ENCODE results near the gene NECTIN1. TPM values are rescaled to one million over a fixed set of nuclear protein-coding genes. Genes with fewer than 3 reads are reported as not detected.

NECTIN1 gene
- total and polyA plus RNA-seq, 2 of the 13 experiments (the other 11 are each of a cell fraction or from before 2014, with no cell fraction given): 3.9 to 7.3 TPM

GRCh38 chr11:119745112-119745511, 16.1 kb upstream of the NECTIN1 start:
- H3K27ac ChIP-seq (ENCODE audit: extremely low read length, insufficient read depth, low read length): no peak overlapping the region
- WGBS (ENCODE audit: low lambda C conversion rate): 0% methylated on average over 3 of the region's 5 CpGs
- no peak overlapping the region for H2AFZ ChIP-seq (ENCODE audit: low read length)
- intact Hi-C loops (cut with micrococcal nuclease; ENCODE audit: unreplicated experiment): no loop called here
- FAIRE-seq: no peak
- peaks cover 8% of the 10 kb centered on the region for H3K4me1 ChIP-seq (ENCODE audit: insufficient read depth, low read length)
- no peaks in the 10 kb centered on the region for H3K36me3 ChIP-seq (replicated peaks in 1 of 2; ENCODE audit: control insufficient read depth in 1 of 2, insufficient read depth in 2 of 2, low read length in 2 of 2)
- DNase-seq (ENCODE audit: low spot score): no peak
- no peak for ATAC-seq
- no peak overlapping the region for H3K9ac ChIP-seq (ENCODE audit: insufficient read depth, low read depth, low read length)
- no peak overlapping the region for H3K4me3 ChIP-seq (replicated peaks in 1 of 3; ENCODE audit: insufficient read depth in 1 of 3, low read depth in 2 of 3, low read length in 3 of 3)
- POLR2A ChIA-PET: no interaction called here
- H3K27me3 ChIP-seq (ENCODE audit: control insufficient read depth in 1 of 2, insufficient read depth in 2 of 2, low read length in 2 of 2): peaks cover 12 to 63% of the 10 kb centered on the region in 2 experiments; a peak in 4 of 5 replicates
- H3K4me2 ChIP-seq (ENCODE audit: low read depth, low read length): no peak overlapping the region
- BruUV-seq (replicated peaks): no TSS peak
- no peak for TF ChIP-seq RBM39 (IDR thresholded peaks at IDR 0.05; ENCODE audit: low read depth, low read length, poor library complexity, severe bottlenecking)
- TF ChIP-seq ZNF501 (CRISPR knock-in tag; IDR thresholded peaks at IDR 0.05): no peak
- TF ChIP-seq ZNF577 (CRISPR knock-in tag; IDR thresholded peaks at IDR 0.05; ENCODE audit: borderline replicate concordance, low read depth): no peak
- no peak for TF ChIP-seq SKIL (CRISPR knock-in tag; IDR thresholded peaks at IDR 0.05; ENCODE audit: borderline replicate concordance)
- no peak for TF ChIP-seq ZFP36L2 (CRISPR knock-in tag; IDR thresholded peaks at IDR 0.05)
- TF ChIP-seq ZNF713 (CRISPR knock-in tag; IDR thresholded peaks at IDR 0.05): no peak
- no peak for TF ChIP-seq ZNF614 (CRISPR knock-in tag; IDR thresholded peaks at IDR 0.05; ENCODE audit: borderline replicate concordance)
- CTCF ChIA-PET (ENCODE audit: low intra/inter-chr PET ratio, low total read pairs): no interaction called here
- H3K79me2 ChIP-seq (ENCODE audit: insufficient read depth, low read length): no peaks in the 10 kb centered on the region
- peaks cover 2% of the 10 kb centered on the region; the same call in 1 of the 2 replicates for H4K20me1 ChIP-seq (ENCODE audit: insufficient read depth, low read length)
- no peaks in the 10 kb centered on the region for H3K9me3 ChIP-seq (ENCODE audit: low read length)
- in situ Hi-C loops (cut with HindIII; ENCODE audit: extremely low pct_ligation_motif_present, low pct_unique_long_range_greater_than_20kb): no loop called here

Data from HepG2 (cell line).